GM19438 (cell line): ENCODE measurements around the gene HOXC5.
"Not testable (repeated sequence)": the region's sequence is repeated elsewhere in the genome, so short reads cannot be mapped to it uniquely, and the experiment has no call there.

Experiments
- ATAC-seq: cut with Tn5 transposase; IDR thresholded peaks from one replicate; pipeline ENCODE4 v1.9.1; 2021; ENCODE audit warnings: low read depth; ENCODE audit not compliant: unreplicated experiment

HOXC5 gene

GRCh38 chr12:54060174-54060974 is 27.5 kb downstream of the HOXC5 start:
- no peak for ATAC-seq

- ATAC-seq = no peak
Measured at GRCh38 chr12:54060975-54061778, 28.3 kb downstream of the HOXC5 start.

GRCh38 chr12:54065677-54066076 is 32.8 kb downstream of the HOXC5 start:
- no peak for ATAC-seq

- ATAC-seq = no peak
Measured at GRCh38 chr12:54066408-54066807, 33.6 kb downstream of the HOXC5 start.

- no peak for ATAC-seq
Measured at GRCh38 chr12:54068418-54069070, 35.7 kb downstream of the HOXC5 start.

GRCh38 chr12:54071942-54072341 is 39.1 kb downstream of the HOXC5 start:
- no peak for ATAC-seq

GRCh38 chr12:54074308-54074707 is 41.5 kb downstream of the HOXC5 start:
- no peak for ATAC-seq

- no peak for ATAC-seq
Measured at GRCh38 chr12:54075409-54075808, 42.6 kb downstream of the HOXC5 start.

GRCh38 chr12:54075974-54076373 is 43.1 kb downstream of the HOXC5 start:
- ATAC-seq = no peak

DNA sequence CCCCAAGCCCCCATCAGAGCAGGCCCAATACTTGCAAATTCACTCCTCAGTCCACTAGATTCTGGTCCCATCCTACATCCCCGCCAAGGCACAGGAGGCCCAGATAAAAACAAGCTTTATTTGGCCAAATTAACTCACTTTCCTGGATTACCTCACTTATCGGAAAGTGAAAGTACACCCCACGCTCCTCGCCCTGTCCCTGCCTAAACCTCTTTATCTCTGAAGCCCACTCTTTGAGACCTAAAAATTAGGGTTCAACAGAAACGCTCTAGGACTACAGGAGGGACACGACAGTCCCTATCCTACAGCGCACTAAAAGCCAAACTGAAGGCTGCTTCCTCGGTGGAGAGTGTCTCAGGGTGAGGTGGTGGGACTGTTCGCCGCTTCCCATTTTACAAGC is 45.0 kb downstream of the HOXC5 start:
- ATAC-seq = not testable (repeated sequence)

DNA sequence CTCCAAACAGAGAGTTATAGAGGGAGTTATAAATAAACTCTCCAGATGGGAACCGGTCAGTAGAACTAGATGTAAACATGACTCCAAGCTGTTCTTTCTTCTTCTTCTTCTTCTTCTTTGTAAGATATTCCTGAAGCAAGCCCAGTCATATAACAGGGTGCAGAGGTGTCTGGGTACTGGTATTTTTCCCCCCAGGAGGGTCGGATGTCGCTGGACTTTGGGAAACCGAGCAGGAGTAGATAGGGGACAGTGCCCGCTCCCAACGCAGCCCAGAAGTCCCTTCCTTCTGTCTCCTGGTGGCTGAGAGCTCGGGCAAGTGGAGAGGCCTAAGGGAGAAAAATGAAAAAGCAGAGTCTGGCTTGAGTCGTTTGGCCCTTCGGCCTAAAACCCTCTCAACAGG is 46.3 kb downstream of the HOXC5 start:
- not testable (repeated sequence) for ATAC-seq

GRCh38 chr12:54080008-54080924 is 47.4 kb downstream of the HOXC5 start:
- ATAC-seq = not testable (repeated sequence)

DNA sequence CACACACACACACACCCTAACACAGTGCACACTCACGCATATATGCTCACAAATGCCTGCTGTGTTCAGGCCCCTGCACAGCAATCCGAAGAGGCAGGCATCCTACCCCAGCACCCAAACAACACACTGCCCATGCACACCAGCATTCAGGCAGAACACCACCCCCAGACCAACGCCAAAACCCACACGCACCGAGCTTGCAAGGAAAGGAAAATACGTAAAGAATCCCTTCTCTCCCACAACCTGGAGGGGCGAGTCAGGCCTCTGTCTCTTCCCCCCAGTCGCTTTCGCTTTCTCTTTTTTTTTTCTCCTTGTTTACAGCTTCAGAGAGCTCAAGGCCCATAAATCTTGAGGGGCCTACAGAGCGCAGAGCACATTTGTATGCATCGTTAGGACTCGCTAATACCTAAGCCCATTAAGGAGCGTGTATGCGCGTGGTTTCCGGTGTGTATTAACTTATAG is 48.2 kb downstream of the HOXC5 start:
- not testable (repeated sequence) for ATAC-seq

DNA sequence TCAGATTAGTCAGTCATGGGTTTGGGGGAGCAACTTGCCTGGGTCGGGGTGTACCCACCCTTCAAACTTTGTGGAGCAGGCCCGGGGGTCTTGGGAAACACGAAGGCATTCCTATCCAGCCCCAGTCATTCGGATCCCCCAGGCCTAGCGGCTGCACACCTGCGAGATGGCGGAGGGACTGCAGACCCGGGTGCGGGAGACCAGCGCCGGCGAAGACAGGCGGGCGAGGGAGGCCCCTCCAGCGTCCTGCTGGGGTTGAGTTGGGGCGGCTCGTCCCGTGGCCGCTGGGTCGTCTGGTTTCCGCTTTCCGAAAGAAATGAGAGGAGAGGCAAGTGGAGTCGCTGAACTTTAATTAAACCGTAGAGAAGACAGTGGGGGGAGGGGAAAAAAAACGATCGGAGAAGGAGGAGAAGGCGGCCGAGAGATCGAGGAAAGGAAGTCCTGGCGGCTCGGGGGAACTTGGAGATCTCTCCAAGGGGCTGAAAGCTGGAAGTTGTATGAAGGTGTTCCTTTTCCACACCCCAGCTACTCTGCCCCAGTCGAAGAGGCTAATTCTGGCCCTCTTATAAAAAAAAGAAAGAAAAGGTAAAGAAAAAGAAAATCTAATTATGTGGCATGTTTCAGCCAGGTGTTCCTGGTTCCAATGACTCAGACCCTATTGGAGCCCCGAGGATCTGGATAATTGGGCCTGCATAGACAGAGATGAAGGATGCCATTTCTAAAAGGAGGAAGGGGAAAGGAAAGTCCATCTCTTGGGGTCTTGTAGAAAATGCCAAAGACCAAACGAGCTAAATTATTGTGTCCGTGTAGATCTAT is 48.9 kb downstream of the HOXC5 start:
- not testable (repeated sequence) for ATAC-seq

DNA sequence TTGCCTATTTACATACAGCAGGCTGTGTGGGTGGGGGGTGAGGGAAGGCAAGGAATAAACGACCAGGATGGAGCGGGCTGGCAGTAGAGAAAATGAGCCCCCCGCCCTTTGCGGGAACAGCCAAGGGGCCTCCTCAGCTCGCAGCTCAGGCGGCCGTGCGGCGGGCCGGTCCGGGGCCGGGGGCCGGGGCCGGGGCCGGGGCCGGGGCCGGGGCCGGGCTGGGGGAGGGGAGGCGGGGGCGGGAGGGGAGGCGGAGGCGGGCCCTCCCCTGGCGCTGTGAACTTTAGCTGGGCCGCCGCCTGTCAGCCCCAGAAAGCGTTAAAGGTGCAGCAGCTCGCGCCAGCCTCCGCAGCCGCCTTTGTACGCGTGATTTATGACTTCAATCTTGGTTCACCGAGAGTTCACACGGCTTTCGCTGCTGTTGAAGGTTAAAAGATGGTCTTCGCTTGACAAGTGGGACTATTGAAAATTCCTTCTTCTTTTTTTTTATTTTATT is 49.6 kb downstream of the HOXC5 start:
- ATAC-seq = no peak
